ENCODE data around the gene LPP. TPM values are rescaled to one million over a fixed set of nuclear protein-coding genes. Genes with fewer than 3 reads are reported as not detected.

LPP gene
- total and polyA plus RNA-seq, 2 of the 13 experiments (the other 11 are each of a cell fraction or from before 2014, with no cell fraction given): 19.2 to 29.9 TPM

DNA sequence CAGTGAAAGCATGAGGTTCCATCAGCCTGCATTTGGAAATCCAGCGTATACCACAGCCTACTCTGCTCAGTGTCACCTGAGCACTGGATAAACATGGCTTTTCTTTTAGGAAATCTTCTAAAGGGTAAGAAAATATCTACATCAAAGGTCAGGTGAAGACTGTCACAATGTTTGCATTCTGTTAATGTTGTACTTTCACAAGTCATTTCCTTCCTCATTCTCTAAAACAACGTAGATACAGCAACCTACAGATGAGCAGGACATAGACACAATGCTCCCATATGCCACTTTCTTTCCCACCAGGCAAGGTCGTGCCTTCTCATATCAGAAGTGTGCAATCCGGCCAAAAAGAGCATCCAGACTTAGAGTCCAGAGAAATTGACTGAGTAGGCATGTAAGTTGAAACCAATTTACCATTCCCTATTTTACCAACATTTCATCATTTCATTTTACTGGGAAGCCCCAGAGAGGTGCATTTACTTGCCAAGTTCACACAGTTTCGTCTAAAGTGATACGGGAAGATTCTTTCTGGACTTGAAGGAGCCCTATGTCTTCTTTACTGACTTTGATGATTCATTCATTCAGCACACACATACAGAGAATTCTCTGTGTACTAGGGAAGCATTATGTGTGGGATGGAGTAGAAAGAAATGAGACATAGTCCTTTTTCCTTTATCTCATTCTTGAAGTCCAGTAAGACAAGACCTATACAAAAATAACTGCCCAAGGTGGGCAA is 30.6 kb upstream of the LPP start (continued):
- TF ChIP-seq, protein P1, sequence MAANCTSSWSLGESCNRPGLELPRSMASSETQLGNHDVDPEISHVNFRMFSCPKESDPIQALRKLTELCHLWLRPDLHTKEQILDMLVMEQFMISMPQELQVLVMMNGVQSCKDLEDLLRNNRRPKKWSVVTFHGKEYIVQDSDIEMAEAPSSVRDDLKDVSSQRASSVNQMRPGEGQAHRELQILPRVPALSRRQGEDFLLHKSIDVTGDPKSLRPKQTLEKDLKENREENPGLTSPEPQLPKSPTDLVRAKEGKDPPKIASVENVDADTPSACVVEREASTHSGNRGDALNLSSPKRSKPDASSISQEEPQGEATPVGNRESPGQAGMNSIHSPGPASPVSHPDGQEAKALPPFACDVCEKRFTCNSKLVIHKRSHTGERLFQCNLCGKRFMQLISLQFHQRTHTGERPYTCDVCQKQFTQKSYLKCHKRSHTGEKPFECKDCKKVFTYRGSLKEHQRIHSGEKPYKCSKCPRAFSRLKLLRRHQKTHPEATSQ (CRISPR knock-in tag; IDR thresholded peaks at IDR 0.05; ENCODE audit: borderline replicate concordance): peak; percentile 49; the same call in 1 of the 2 replicates
- TF ChIP-seq ZFP82 (CRISPR knock-in tag; IDR thresholded peaks at IDR 0.05; ENCODE audit: borderline replicate concordance): peak; percentile 51; the same call in 1 of the 2 replicates
- no peak for TF ChIP-seq DPF2 (CRISPR knock-in tag; IDR thresholded peaks at IDR 0.05; ENCODE audit: borderline replicate concordance, low read depth)
- TF ChIP-seq POGZ (CRISPR knock-in tag; IDR thresholded peaks at IDR 0.05): peak; percentile 71
- TF ChIP-seq, protein P2, sequence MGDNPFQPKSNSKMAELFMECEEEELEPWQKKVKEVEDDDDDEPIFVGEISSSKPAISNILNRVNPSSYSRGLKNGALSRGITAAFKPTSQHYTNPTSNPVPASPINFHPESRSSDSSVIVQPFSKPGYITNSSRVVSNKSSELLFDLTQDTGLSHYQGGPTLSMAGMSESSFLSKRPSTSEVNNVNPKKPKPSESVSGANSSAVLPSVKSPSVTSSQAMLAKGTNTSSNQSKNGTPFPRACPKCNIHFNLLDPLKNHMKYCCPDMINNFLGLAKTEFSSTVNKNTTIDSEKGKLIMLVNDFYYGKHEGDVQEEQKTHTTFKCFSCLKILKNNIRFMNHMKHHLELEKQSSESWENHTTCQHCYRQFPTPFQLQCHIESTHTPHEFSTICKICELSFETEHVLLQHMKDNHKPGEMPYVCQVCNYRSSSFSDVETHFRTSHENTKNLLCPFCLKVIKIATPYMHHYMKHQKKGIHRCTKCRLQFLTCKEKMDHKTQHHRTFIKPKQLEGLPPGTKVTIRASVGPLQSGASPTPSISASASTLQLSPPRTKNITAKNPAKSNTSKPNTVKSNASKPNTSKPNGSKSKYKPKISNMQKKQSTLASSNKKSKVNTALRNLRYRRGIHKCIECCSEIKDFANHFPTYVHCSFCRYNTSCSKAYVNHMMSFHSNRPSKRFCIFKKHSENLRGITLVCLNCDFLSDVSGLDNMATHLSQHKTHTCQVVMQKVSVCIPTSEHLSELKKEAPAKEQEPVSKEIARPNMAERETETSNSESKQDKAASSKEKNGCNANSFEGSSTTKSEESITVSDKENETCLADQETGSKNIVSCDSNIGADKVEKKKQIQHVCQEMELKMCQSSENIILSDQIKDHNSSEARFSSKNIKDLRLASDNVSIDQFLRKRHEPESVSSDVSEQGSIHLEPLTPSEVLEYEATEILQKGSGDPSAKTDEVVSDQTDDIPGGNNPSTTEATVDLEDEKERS (CRISPR knock-in tag; IDR thresholded peaks at IDR 0.05): 0 out of 2 replicates have a peak, but pooled peaks have one; percentile 84
- TF ChIP-seq ESRRA (CRISPR knock-in tag; IDR thresholded peaks at IDR 0.05; ENCODE audit: low read depth): peak; percentile 62; the same call in 1 of the 2 replicates
- TF ChIP-seq, protein P3, sequence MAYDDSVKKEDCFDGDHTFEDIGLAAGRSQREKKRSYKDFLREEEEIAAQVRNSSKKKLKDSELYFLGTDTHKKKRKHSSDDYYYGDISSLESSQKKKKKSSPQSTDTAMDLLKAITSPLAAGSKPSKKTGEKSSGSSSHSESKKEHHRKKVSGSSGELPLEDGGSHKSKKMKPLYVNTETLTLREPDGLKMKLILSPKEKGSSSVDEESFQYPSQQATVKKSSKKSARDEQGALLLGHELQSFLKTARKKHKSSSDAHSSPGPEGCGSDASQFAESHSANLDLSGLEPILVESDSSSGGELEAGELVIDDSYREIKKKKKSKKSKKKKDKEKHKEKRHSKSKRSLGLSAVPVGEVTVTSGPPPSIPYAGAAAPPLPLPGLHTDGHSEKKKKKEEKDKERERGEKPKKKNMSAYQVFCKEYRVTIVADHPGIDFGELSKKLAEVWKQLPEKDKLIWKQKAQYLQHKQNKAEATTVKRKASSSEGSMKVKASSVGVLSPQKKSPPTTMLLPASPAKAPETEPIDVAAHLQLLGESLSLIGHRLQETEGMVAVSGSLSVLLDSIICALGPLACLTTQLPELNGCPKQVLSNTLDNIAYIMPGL (CRISPR knock-in tag; IDR thresholded peaks at IDR 0.05; ENCODE audit: borderline replicate concordance in 1 of 2, low read depth in 1 of 2): peak in 1 of 2 experiments; percentile 39; a peak in 1 of 4 replicates
- TF ChIP-seq KLF16 (CRISPR knock-in tag; IDR thresholded peaks at IDR 0.05): 0 out of 4 replicates have a peak, but pooled peaks of 1 of the 2 experiments have one; percentile 23
- TF ChIP-seq, protein P4, sequence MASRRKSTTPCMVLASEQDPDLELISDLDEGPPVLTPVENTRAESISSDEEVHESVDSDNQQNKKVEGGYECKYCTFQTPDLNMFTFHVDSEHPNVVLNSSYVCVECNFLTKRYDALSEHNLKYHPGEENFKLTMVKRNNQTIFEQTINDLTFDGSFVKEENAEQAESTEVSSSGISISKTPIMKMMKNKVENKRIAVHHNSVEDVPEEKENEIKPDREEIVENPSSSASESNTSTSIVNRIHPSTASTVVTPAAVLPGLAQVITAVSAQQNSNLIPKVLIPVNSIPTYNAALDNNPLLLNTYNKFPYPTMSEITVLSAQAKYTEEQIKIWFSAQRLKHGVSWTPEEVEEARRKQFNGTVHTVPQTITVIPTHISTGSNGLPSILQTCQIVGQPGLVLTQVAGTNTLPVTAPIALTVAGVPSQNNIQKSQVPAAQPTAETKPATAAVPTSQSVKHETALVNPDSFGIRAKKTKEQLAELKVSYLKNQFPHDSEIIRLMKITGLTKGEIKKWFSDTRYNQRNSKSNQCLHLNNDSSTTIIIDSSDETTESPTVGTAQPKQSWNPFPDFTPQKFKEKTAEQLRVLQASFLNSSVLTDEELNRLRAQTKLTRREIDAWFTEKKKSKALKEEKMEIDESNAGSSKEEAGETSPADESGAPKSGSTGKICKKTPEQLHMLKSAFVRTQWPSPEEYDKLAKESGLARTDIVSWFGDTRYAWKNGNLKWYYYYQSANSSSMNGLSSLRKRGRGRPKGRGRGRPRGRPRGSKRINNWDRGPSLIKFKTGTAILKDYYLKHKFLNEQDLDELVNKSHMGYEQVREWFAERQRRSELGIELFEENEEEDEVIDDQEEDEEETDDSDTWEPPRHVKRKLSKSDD (CRISPR knock-in tag; IDR thresholded peaks at IDR 0.05; ENCODE audit: low read depth): no peak
- no peak for TF ChIP-seq NFRKB (IDR thresholded peaks at IDR 0.05)
- TF ChIP-seq FOSL2 (CRISPR knock-in tag; IDR thresholded peaks at IDR 0.05): peak; percentile 74
- TF ChIP-seq TCF7L2 (IDR thresholded peaks at IDR 0.05; ENCODE audit: low read depth, low read length): peak; percentile 62
- TF ChIP-seq, protein P5, sequence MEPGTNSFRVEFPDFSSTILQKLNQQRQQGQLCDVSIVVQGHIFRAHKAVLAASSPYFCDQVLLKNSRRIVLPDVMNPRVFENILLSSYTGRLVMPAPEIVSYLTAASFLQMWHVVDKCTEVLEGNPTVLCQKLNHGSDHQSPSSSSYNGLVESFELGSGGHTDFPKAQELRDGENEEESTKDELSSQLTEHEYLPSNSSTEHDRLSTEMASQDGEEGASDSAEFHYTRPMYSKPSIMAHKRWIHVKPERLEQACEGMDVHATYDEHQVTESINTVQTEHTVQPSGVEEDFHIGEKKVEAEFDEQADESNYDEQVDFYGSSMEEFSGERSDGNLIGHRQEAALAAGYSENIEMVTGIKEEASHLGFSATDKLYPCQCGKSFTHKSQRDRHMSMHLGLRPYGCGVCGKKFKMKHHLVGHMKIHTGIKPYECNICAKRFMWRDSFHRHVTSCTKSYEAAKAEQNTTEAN (CRISPR knock-in tag; conservative IDR thresholded peaks at IDR 0.05): 0 out of 2 replicates have a peak, but pooled peaks have one; percentile 34
- peak; percentile 82 for TF ChIP-seq ZBTB20 (CRISPR knock-in tag; IDR thresholded peaks at IDR 0.05; ENCODE audit: borderline replicate concordance, low read depth)
